Colon (tissue), 2 donors: ENCODE data around the gene SIRT2.

Experiments
- FAIRE-seq: peaks from 2 replicates; lab custom pipeline; 2012; peaks lifted over from hg19 to GRCh38; lab: Jason Lieb, UNC
- donor health status: control.
- donor health status: control.

SIRT2 gene

DNA sequence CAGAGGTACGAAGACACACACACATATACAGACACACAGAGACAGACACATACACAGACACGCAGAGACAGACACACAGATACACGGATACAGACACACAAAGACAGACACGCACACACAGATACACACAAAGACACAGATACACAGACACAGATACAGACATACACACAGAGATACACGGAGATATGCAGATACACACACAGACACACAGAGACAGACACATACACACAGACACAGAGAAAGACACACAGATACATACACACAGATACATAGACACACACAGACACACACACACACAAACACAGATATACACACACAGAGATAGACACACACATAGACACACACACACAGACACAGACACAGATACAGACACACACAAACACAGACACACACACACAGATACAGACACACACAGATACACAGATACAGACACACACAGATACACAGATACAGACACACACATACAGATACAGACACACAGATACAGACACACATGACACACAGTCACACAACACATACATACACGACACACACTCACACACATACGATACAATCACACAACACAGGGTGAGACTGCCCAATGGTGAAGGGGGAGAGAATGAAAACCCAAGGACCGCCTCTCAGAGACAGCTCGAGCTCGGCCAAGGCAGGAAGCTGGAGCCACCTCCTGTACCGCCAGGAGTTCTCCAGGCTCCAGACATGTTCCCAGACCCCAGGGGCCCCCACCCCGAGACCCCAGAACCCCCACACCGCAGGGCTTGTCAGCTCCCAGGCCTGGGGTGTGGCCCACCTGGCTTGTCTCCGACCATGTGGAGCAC, 21.4 kb upstream of the SIRT2 start:
- no peak for FAIRE-seq

DNA sequence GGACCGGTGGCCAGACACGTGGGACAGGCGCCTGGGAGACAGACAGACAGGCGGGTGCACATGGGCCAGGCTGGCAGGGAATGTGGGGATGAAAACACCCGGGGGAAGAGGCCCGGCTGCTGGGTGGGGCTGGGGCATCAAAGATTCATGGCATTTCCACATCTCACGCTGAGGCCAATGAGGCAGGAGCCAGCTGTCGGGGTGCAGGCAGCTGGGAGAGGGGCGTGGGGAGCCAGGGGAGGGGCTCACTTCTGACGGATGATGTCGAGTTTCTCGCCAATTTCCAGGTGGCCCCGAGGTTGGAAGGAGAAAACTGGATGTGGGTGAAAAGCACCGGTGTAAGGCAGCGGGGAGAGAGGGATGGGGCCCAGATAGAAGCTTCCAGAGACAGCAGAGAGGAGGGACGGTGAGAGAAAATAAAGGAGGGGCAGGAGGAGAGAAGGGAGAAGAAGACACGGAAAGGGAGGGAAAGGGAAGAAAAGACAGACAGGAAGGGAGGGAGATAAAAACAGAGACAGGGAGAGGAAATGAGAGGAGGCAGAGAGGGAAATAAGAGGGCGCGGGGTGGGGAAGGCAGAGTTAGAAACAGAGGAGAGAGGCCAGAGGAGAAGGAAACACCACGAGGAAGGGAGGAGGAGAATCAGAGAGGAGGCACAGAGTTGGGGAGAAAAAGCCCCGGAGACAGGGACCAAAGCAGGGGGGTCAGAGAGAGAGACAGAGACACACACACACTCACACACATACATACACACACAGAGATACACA, 20.6 kb upstream of the SIRT2 start:
- FAIRE-seq = no peak

DNA sequence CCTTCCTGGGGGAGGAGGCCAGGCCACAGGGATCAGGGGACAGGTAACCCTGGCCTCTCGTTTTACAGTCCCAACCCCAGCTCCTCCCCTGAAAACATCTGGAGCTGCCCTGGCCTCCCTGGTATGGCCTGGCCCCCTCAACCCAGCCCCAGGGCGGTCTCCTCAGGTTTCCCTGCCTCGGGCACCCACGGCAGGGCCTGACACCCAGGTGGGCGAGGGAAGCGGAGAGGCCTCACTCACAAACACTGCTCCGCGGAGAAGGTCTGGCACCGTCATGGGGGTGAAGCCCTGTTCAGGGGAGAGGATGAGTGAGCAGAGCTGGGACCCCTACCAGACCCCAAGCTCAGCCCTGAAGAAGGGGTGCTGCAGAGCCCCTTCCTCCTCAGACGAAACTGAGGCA, 19.1 kb upstream of the SIRT2 start:
- no peak for FAIRE-seq

DNA sequence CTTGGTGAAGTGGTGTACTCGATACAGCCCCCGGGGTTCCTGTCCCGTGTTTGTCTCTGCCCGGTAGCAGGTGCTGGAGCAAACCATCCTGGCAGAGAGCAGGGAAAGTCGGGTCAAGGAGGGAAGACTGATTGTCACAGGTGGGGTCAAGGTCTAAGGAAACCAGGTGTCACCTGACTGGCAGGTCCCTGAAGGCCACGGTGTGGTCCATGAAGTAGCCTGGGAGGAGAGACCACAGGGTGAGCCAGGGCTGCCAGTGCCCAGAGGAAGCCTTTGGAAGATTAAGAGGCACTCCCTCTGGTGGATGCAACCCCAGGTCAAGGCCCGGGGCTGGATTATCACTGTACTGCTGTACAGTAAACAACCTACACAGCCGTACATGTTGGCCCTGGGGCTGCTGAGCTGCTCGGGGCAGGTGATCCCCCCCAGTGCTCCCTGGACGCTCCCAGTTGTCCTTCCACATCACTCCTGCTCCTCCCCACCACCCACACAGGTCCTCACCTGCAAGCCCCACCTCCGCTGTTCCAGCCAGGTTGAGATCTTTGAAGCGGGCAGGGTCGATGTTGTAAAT, 18.6 kb upstream of the SIRT2 start:
- no peak for FAIRE-seq

DNA sequence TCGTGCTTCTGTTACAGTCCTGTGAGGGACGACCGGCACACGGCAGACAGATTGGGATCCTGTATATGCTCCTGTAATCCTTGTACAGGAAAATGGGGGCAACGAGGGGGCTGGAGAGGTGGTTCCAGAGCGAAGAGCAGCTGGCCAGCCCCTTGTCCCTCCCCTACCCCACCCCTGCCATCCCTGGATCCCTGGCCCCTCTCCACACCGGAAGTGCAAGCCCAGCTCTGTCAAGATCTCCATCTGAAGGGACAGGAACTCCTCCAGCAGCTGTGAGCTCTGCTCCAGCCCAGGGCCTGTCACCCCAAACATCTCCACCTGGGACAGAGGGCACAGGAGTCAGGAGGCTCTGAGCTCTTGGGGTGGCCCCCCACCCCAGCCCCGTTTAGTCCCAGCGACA, 18.1 kb upstream of the SIRT2 start:
- FAIRE-seq = no peak

DNA sequence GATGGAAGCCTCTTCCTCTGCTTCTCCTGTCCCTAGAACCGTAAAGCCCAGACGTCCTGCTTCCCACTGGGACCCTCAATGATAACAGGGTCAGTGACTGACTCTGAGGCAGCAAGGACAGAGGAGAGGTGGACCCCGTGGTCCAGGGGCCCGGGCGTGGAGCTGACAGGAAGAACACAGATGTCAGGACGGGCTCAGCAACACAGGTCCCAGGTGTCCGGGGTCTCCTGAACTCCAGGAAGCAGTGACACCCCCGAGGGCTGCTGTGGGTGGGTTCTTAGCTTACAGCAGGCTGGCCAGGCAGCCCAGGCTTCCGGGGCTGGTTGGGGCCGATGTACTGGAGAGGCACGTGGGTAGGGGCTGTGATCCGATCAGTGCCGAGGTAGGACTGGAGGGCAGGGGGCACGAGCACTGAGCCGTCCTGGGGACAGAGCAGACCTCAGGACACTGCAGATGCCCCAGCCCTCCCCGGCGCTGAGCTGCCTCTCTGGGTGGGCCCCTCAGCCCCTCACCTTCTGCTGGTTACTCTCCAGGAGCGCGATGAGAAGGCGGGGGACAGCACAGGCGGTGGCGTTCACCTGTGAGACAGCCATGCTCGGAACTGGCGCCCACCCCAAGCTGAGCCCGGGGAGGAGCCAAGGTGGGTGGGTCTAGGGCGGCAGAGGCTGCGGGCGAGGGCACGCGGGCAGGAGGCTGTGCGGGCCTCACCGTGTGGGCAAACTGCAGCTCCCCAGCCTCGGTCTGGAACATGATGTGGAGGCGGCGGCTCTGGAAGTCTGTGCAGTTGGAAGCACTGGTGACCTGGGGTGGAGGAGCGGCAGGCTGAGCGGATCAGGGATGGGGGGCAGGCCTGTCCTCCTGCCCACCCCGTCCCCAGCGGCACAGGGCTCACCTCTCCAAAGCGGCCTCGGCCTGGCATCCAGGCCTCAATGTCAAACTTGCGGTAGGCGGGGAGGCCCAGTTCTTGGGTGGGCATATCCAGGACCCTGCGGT, 16.2 kb upstream of the SIRT2 start:
- no peak for FAIRE-seq

DNA sequence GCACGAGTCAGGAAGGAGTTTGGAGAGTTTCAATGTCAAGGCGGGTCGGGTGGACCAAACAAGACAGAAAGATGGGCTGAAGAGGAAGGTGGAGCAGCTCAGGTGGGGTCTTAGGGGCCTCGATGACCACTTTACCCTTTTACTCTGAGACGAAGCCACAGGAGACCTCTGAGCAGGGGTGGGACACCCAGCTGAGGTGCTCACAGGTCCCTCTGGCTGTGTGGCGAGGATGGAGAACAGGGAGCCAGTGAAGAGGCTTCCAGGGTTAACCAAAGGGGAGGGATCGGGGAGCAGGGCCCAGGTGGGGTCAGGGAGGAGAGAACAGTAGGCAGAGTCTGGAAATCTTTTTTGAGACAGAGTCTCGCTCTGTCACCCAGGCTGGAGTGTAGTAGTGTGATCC, 14.5 kb upstream of the SIRT2 start:
- no peak for FAIRE-seq

DNA sequence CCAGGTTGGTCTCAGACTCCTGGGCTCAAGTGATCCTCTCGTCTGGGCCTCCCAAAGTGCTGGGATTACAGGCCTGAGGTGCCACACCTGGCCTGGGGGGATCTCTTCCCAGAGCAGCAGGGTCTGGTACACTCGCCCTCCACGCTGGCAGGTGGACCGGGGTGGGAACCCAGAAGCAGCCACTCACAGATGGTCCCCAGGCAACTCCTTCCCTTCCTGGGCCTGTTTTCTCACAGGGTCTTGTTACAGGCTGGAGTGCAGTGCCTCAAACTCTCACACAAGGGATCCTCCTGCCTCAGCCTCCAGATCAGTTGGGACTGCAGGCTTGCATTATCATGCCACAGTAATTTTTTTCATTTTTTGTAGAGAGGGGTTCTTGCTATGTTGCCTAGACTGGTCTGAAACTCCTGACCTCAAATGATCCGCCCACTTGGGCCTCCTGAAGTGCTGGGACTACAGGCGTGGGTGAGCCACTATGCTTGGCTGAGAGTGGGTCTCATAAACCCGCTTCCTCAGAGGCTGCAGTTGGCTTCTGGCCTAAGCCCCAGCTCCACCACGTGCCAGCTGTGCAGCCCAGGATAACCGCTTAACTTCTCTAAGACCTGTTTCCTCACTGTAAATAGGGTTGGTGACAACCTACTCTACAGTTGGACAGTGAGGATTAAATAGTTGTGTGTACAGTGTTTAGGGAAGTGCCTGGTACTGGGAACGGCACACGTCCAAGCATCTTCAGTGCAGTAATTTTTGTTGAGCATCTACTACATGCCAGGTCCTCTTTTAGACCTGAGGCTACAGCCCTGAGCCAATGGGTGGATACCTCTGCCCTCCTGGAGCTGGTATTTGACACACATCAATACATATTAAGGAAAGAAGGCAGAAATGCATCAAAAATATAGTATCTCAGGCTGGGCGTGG, 13.4 kb upstream of the SIRT2 start:
- FAIRE-seq = no peak

DNA sequence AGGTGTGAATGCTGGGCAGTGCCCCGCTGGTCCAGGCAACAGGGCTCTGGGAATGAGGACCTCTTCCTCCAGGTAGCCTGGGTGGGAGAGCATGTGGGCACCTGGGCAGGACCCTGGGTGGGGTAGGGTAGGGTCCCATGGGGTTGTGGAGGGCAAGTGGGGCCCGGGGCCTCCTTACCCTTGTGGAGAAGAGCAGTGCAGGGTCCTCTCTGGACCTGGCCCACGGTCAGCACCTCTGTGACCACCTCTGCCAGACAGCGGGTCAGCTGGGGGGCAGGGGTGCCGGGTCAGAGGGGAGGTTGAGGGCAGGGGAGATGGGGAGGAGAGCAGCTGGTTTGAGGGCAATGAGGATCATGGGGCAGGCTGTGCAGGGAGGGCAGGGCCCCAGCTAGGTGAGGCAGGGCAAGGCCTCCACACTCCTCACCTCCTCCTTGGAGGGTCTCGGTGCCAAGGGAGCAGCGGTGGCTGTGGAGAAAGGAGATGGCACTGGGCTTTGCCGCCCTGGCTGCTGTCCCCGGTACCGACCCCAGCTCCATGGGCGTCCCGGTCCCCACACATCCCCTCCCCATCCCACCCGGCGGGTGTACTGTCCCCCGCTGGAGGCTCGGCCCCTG, 12.1 kb upstream of the SIRT2 start:
- no peak for FAIRE-seq

DNA sequence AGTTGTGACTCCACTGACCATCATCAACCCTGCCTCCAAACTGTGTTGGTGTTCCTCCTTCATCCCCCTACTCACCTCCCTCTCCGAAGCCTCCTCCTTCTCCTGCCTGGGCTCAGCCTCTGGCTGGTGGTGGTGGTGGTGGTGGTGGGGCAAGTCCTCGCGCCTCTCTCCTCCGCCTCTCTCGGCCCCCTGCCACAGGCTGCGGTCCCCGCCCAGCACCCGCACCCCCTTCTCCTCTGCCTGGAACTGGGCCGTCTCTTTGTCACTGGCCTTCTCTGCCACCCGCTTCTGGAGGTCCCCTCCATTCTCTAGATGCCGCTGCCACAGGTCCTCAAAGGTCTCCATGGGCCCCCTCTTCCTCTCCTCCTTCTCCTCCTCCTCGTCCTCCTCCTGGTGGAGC, 11.1 kb upstream of the SIRT2 start:
- no peak for FAIRE-seq

DNA sequence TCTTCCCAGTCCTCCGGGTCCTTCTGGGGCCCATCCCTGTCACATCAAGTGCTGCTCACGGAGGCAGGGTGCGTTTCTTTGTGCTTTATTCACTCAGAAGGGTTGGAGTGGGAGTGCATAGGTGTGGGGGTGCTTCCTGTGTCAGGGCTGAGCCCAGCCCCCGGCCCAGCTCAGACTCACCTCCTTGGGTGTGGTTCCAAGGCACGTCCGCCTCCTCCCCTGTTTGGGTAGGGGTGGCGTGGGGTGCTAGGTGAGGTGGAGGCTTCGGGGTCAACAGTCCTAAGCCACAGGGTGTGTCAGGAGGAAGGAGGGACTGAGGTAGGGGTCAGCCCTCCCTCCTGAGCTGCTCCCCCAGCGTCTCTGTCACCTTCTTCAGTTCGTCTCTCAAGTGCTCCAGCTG, 9.5 kb upstream of the SIRT2 start:
- no peak for FAIRE-seq

DNA sequence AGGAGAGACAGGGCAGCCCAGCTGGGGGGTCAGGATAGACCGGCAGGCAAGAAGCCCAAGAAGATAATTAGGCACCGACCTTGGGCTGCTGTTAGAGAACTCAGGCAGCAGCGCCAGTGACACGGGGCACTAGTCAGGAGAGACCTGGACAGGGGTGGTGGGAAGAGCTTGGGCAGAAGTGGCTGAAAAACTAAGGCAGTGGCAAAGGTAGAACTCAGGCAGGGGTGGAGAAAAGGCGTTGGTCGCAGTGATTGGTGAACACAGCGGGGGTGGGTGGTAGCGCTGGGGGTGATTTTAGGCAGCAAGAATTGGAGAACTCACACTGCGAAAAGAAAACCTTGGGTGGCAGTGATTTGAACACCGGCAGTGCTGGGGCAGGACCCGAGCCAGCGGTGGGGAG, 8.3 kb upstream of the SIRT2 start:
- no peak for FAIRE-seq

DNA sequence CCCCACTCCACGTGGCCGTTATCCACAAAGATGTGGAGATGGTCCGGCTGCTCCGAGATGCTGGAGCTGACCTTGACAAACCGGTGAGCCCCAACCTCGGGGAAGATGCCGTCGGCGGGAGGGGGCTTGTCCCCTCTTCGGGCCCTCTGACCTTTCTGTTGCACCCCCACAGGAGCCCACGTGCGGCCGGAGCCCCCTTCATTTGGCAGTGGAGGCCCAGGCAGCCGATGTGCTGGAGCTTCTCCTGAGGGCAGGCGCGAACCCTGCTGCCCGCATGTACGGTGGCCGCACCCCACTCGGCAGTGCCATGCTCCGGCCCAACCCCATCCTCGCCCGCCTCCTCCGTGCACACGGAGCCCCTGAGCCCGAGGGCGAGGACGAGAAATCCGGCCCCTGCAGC, 7.8 kb upstream of the SIRT2 start:
- FAIRE-seq = no peak

DNA sequence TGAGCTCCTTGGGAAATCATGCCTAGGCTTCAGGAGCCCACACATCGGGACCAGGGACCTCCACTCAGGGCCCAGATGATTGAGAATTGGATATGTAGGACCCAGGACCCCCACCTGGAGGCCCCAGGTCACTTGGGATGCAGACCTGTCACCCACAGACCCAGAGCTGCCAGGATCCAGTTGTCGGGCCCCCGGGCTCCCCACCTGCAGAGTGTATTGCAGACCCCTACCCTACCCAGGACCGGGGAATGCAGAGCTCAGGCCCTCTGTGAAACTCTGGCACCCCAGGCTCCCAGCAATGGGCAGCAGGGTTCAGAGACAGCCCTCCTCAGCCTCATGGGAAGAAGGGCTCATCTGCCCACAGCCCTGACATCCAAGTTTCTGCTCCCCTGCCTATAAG, 6.2 kb upstream of the SIRT2 start:
- FAIRE-seq = no peak

DNA sequence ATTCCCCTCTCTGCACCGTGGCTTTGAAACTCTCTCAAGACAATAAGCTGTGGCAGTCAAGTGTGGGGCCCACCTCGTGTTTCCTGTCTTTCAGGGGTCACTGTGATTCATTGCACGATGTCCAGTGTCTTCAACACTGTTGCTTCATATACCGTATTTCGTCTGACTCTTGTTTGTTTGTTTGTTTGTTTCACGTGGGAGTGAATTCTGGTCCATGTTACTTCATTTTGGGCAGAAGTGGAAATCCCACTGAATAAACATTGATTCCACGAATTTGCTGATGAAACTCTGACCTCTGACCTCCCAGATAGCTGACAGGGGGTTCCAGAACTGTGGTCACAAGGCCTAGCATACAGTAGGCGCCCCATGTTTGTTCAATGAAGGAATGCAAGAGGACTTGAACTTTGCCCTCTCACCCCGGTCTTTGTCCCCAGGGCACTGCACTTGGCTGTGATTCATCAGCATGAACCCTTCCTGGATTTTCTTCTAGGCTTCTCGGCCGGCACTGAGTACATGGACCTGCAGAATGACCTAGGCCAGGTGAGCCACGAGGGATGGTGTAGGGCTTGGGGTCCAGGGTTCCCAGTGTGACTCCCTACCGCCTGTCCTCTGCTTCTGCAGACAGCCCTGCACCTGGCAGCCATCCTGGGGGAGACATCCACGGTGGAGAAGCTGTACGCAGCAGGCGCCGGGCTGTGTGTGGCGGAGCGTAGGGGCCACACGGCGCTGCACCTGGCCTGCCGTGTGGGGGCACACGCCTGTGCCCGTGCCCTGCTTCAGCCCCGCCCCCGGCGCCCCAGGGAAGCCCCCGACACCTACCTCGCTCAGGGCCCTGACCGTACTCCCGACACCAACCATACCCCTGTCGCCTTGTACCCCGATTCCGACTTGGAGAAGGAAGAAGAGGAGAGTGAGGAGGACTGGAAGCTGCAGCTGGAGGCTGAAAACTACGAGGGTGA, 5.4 kb upstream of the SIRT2 start:
- FAIRE-seq = no peak

DNA sequence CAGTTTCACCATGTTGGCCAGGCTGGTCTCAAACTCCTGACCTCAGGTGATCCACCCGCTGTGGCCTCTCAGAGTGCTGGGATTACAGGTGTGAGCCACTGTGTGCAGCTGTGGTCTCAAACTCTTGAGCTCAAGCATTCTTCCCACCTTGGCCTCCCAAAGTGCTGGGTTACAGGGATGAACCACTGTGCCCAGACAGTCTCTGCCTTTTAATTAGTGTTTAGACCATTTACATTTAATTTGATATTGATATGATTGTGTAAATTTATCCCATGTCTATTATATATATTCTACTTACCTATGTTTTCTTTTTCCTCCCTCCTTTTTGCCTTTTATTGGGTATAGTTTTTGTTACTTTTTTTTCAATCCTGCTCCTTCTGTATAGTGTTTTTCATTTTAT, 2.3 kb upstream of the SIRT2 start:
- no peak for FAIRE-seq

DNA sequence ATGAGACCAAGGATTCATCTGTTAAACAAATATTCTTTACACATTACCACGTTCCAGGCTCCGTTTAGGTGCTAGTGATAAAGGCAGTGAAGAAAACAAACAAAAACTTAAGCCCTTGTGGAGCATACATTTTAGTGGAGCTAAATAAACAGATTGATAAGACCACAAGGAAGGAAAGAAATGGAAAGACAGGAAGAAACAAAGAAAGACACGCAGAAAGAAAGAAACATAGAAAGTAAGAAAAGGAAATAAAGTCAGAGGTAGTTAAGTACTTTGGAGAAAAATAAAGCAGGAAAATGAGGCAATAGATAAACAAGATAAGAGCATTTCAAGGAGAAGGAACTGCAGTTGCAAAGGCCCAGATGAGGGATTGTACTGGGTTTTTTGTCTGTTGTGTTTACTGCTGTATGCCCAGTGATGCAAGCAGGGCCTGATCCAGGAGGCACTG, 1.3 kb upstream of the SIRT2 start:
- FAIRE-seq = no peak

DNA sequence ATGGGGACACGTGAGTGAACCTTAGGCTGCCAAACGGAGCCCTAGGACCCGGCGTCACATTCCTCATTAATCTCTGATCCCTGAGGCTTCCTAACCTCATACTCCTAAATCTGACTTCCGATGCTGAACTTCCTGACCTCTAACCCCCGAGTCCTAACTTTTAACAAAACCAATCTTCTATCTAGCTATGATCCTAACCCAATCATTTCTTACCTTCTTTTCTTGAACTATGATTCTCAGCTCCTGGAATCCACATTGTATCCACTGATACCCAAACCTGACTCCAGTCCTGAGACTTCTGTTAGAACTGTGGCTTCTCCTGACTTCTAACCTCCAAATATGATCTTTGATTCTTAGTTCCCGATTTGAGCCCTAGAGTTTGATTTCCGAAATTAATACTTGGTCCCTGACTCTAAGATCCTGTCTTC, 798 bp upstream of the SIRT2 start:
- FAIRE-seq = no peak

DNA sequence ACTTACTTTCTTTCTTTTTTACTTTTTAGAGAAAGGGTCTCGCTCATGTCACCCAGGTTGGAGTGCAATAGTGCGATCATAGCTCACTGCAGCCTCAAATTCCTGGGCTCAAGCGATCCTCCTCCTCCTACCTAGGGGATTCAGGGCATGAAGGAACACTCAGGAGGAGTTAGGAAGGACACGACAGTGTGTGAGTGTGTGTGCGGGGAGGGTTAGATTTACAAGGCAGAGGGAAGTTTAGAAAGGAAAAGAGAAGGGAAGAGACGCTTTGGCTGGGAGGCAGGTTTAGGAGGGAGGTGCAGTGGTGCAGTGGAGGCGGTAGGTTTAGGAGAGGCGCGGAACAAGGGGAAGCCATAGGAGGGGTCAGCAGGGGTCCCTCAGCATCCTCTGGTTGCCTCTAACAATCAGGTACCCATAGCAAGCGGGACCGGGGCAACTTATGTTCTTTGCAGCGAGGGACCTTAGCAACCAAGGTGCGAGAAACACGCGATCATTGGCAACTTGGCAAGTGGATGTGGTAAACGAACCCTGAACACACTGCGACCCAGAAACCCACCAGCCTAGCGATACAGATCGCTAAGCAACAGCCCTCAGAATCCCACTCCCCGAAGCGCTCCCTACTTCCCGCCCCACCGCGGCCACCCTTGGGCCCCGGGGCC, 501 bp downstream of the SIRT2 start:
- FAIRE-seq = no peak
